T-cell (primary cell): ENCODE data around the gene JAZF1. TPM values are rescaled to one million over a fixed set of nuclear protein-coding genes. Genes with fewer than 3 reads are reported as not detected.

ENCODE experiments used
- ATAC-seq, 4 experiments: fragments of 200-7000 bp in 3 of 4; fragments of 150-1000 bp in 1 of 4; cut with Tn5 transposase; replicated peaks in 1 of 4; 1 replicate in 3 of 4; 2 replicates in 1 of 4; pipeline ENCODE4 v1.10.0; 2021; ENCODE audit warnings: moderate library complexity in 3 of 4, mild to moderate bottlenecking in 2 of 4, moderate number of reproducible peaks in 1 of 4
- CTCF ChIA-PET, 2 donors: fragments of 300-600 bp; sonication (Branson Sonifier 250); formaldehyde crosslinking; loops; one replicate each; lab custom pipeline; 2022; ENCODE audit warnings: antibody characterized with exemption in 2 of 2; lab: Charles Lee
- POLR2A ChIA-PET, 2 donors: fragments of 300-600 bp; sonication (Branson Sonifier 250); formaldehyde crosslinking; loops; one replicate each; lab custom pipeline; 2022; ENCODE audit warnings: antibody characterized with exemption in 2 of 2; lab: Charles Lee
- DNase-seq, 35 experiments: peaks; one replicate each; pipeline versions ENCODE4 v3.0.0 to v3.0.0-alpha.2; 2013 to 2023
- H3K27ac ChIP-seq: one replicate; pipeline ENCODE4 v1.5.1; 2013; ENCODE audit warnings: low read length
- H3K27me3 ChIP-seq, 2 experiments: replicated peaks in 1 of 2; 1 replicate in 1 of 2; 2 replicates in 1 of 2; pipeline versions ENCODE4 v1.6.1 to v1.7.0; 2013; ENCODE audit warnings: low read length in 1 of 2, mixed read lengths in 1 of 2; ENCODE audit not compliant: control insufficient read depth in 2 of 2, insufficient read depth in 2 of 2; ENCODE audit errors: extremely low read depth in 1 of 2
- H3K36me3 ChIP-seq, 2 donors: 1 replicate in 1 of 2; 2 replicates in 1 of 2; pipeline versions ENCODE4 v1.6.1 to v1.7.0; 2013; ENCODE audit warnings: low read length in 1 of 2; ENCODE audit not compliant: control insufficient read depth in 2 of 2, insufficient read depth in 1 of 2; ENCODE audit errors: extremely low read depth in 1 of 2
- H3K4me1 ChIP-seq, 2 experiments: 1 replicate in 1 of 2; 2 replicates in 1 of 2; pipeline versions ENCODE4 v1.6.1 to v1.7.0; 2013; ENCODE audit warnings: low read length in 2 of 2, mixed read lengths in 1 of 2; ENCODE audit not compliant: insufficient read depth in 2 of 2, control insufficient read depth in 1 of 2; ENCODE audit errors: extremely low read depth in 1 of 2
- H3K4me3 ChIP-seq, 2 donors: 1 replicate in 1 of 2; 2 replicates in 1 of 2; pipeline versions ENCODE4 v1.5.1 to v1.7.0; 2013; ENCODE audit warnings: mild to moderate bottlenecking in 2 of 2, low read length in 1 of 2, moderate library complexity in 1 of 2; ENCODE audit not compliant: control insufficient read depth in 1 of 2; ENCODE audit errors: extremely low read depth in 1 of 2
- H3K9me3 ChIP-seq: 2 replicates; pipeline ENCODE4 v1.7.0; 2013
- H3K27ac Mint-ChIP-seq, 2 donors: one replicate each; pipeline ENCODE4 v1.8.0; 2020 to 2021; ENCODE audit warnings: mild to moderate bottlenecking in 2 of 2, mixed read lengths in 2 of 2
- H3K27me3 Mint-ChIP-seq, 2 donors: one replicate each; pipeline ENCODE4 v1.8.0; 2021 to 2022; ENCODE audit warnings: mixed read lengths in 2 of 2
- H3K36me3 Mint-ChIP-seq: one replicate; pipeline ENCODE4 v1.8.0; 2021; ENCODE audit warnings: mixed read lengths
- H3K4me1 Mint-ChIP-seq, 3 donors: one replicate each; pipeline ENCODE4 v1.8.0; 2020 to 2022; ENCODE audit warnings: mixed read lengths in 3 of 3, mild to moderate bottlenecking in 1 of 3
- H3K4me3 Mint-ChIP-seq, 3 donors: one replicate each; pipeline ENCODE4 v1.8.0; 2020 to 2022; ENCODE audit warnings: mild to moderate bottlenecking in 3 of 3, mixed read lengths in 3 of 3, moderate library complexity in 3 of 3
- H3K9me3 Mint-ChIP-seq, 3 donors: one replicate each; pipeline ENCODE4 v1.8.0; 2020 to 2022; ENCODE audit warnings: mixed read lengths in 3 of 3
- WGBS: methylation state at CpG from one replicate; pipeline ENCODE4 v1.1.5; 2013; ENCODE audit warnings: missing lambda C conversion rate; ENCODE audit not compliant: insufficient coverage; 5-methylcytosine and 5-hydroxymethylcytosine counted together
- total RNA-seq, 35 experiments: library from RNA in 6 of 35; stranded (reverse) in 6 of 35; fragments of 120-200 nt in 1 of 35; gene quantifications; one replicate each; pipeline versions ENCODE4 v1.2.1 to v1.2.4 and lab custom pipeline; 2013 to 2026

JAZF1 gene
- total RNA-seq, 5 donors from 2014 or later (not counting 1 experiment from before 2014, with no cell fraction given): 9.6 to 22.1 (median 15.9) TPM

DNA sequence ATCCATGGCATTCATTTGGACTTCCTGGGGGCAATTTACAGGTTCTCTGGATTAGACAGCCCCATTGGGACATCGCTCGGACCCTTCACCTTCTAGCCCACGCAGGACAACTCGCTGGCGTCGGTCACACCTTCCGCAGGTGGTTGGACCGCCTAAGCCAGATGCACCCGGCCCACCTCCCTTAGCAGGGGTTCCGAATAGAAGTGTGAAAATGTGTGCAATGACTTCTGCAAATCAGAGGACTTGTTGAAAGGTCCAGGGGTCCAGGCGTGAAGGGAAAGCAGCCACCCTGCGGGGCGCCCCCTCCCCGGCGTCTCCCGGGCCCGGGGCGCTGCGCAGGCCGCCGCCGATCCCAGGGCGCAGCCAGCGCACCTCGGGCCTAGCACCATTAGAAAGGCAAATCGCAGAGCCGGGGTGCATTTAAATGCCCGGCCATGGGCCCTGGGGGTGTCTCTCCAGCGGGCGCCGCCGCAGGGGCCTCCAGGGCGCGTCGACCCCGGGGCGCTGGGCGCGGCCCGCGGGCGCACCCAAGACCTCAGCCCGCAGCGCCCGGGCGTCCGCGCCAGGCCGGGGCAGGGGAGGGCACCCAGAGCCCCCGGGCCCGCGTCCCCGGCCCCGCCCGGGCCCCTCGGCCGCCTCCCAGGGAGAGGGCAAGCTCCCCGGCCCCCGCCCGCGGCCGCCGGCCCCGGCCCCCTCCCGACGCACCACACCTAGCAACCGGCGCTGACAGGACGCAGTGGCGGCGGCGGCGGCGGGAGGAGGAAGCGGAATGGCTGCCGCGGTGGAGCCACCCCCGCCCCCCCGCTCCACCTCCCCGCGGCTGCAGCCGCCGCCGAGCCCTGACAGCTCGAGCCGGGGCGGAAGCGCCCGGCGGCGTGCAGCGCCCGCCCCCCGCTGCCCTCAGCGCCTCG lies 1.2 kb downstream of the JAZF1 start:
- ATAC-seq (peak; percentile 84 to 86 (median 84)), DNase-seq (peak; percentile 45 to 85 (median 67))
- POLR2A ChIA-PET: interaction anchor here in 1 of 2 donors (0.6 to 1.0 kb wide), 2 partner anchors 11 to 57 kb away, joined by 4 read pairs; no protein-coding TSS in a partner anchor
- Mint-ChIP-seq H3K27me3 (no peaks in the 10 kb centered on the region), H3K4me3 (peak overlapping the region; percentile 70 to 79 (median 78)), H3K4me1 (peaks cover 12 to 52% (median 16%) of the 10 kb centered on the region in 3 donors), H3K27ac (peak overlapping the region; percentile 58 to 78), H3K9me3 (no peaks in the 10 kb centered on the region), H3K36me3 (no peaks in the 10 kb centered on the region)
- Histone ChIP-seq H3K9me3 (no peaks in the 10 kb centered on the region), H3K36me3 (no peaks in the 10 kb centered on the region), H3K4me1 (peaks cover 2 to 17% of the 10 kb centered on the region in 2 experiments), H3K27ac (peak overlapping the region; percentile 45), H3K4me3 (peak overlapping the region; percentile 37 to 39), H3K27me3 (no peaks in the 10 kb centered on the region)
- CTCF ChIA-PET: no interaction called here
- WGBS: 3% methylated on average over 81 of the region's 96 CpGs

DNA sequence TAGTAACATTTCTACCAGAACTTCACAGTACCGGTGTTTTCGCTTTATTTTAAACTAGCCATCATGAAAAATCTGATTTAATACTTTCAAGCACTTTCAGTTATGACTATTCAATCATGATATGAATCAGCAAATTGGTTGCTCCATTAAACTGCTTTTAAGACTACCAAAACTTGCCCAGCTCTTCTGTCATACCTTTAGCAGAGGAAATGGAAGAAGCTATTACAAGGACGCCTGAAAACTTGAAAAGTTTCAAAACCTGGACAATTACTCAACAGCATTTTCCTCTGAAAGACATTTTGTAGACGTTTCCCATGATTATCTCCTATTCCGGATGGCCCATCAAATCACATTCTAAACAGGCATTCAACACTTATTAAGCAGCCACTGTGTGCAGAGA lies 2.0 kb downstream of the JAZF1 start:
- H3K27me3 Mint-ChIP-seq: no peaks in the 10 kb centered on the region
- POLR2A ChIA-PET: interaction anchor here in 1 of 2 donors (1.0 kb wide), 1 partner anchor 11 kb away, joined by 4 read pairs; no protein-coding TSS in a partner anchor
- H3K9me3 Mint-ChIP-seq: no peaks in the 10 kb centered on the region

DNA sequence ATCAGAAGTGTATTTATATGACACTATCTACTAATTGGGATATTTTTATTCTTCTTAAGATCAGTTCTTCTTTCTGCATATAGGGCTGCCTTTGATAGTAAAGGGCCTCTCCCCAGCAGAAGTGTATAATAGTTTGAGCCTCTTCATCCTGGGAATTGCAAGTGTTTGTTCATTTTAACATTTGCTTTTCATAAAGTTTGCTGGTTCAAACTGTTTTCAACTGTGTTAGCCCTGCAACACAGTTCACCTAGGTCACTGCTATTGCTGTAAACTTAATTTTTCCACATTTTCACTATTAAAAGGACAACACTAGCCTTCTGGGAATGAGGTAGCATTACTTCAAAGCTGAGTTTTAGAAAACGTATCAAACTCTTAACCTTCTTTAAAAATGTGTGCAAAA lies 2.8 kb downstream of the JAZF1 start:
- H3K27me3 Mint-ChIP-seq: no peaks in the 10 kb centered on the region
- Histone ChIP-seq H3K27me3 (no peaks in the 10 kb centered on the region), H3K4me3 (no peak overlapping the region), H3K36me3 (no peaks in the 10 kb centered on the region), H3K4me1 (peaks cover 2 to 17% of the 10 kb centered on the region in 2 experiments), H3K27ac (no peak overlapping the region), H3K9me3 (no peaks in the 10 kb centered on the region)
- H3K4me3 Mint-ChIP-seq: no peak overlapping the region
- peaks cover 12 to 56% (median 19%) of the 10 kb centered on the region in 3 donors for H3K4me1 Mint-ChIP-seq
- no peaks in the 10 kb centered on the region for H3K36me3 Mint-ChIP-seq
- ATAC-seq (no peak), DNase-seq (no peak)
- H3K27ac Mint-ChIP-seq: peak overlapping the region; percentile 20 to 36
- no CpG with 5 or more reads among the region's 1 CpG for WGBS
- ChIA-PET CTCF (no interaction called here), POLR2A (no interaction called here)
- no peaks in the 10 kb centered on the region for H3K9me3 Mint-ChIP-seq

More for the DNA sequence above, 2.0 kb downstream of the JAZF1 start:
- WGBS: 69% methylated on average over 3 of the region's 5 CpGs
- Histone ChIP-seq H3K4me3 (no peak overlapping the region), H3K4me1 (peaks cover 2 to 17% of the 10 kb centered on the region in 2 experiments), H3K27ac (peak overlapping the region; percentile 45), H3K27me3 (no peaks in the 10 kb centered on the region), H3K9me3 (no peaks in the 10 kb centered on the region), H3K36me3 (no peaks in the 10 kb centered on the region)
- DNase-seq (no peak), ATAC-seq (no peak)
- Mint-ChIP-seq H3K27ac (peak overlapping the region; percentile 58 to 78), H3K4me3 (peak overlapping the region; percentile 70 to 79 (median 78)), H3K36me3 (no peaks in the 10 kb centered on the region), H3K4me1 (peaks cover 12 to 57% (median 19%) of the 10 kb centered on the region in 3 donors)
- CTCF ChIA-PET: no interaction called here

DNA sequence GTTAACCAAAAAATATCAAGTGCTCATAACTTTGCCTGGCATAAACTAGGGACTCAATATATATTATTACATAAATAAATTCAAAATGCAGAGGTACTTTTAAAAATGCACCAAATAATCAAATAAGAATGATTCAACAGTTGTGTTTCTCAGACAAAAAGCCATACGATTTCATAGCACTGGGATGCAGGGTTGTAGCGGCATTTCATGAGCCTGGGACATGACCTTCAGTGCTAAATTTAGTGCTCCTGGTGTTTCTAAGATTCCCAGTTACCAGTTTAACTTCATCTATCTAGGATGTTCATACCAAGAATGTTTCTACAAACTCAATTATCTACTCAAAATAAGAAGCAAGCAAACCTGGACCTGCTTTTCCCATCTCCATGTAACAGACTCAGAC lies 4.0 kb downstream of the JAZF1 start:
- WGBS: 100% methylated on average over 1 of the region's 2 CpGs
- Mint-ChIP-seq H3K36me3 (no peaks in the 10 kb centered on the region), H3K9me3 (no peaks in the 10 kb centered on the region), H3K27me3 (no peaks in the 10 kb centered on the region), H3K4me3 (no peak overlapping the region), H3K27ac (peak overlapping the region; percentile 1 to 81), H3K4me1 (peaks cover 12 to 49% (median 19%) of the 10 kb centered on the region in 3 donors)
- H3K27ac ChIP-seq: no peak overlapping the region
- H3K36me3 ChIP-seq: no peaks in the 10 kb centered on the region
- H3K27me3 ChIP-seq: no peaks in the 10 kb centered on the region
- ChIA-PET CTCF (no interaction called here), POLR2A (no interaction called here)
- DNase-seq (no peak), ATAC-seq (no peak)
- H3K4me1 ChIP-seq: peaks cover 2 to 15% of the 10 kb centered on the region in 2 experiments
- H3K9me3 ChIP-seq: no peaks in the 10 kb centered on the region
- no peak overlapping the region for H3K4me3 ChIP-seq

DNA sequence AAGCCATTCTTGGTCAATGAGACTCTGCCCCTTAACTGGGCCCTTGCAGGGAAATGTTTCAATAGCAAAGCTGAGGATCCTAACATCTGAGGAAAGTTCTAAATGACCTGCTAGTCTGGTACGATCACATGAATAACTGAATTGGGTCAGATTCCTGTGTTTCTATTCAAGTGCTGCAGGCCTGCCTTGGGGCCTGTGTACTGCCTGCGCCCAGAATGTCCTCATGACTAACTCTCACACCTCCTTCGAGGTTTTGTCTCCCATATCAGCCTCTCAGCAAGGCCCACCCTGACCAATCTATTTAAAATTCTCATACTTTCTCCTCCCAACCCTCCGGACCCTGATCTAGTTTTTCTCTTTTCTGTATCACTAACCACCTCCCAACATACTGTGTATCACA lies 4.4 kb downstream of the JAZF1 start:
- Histone ChIP-seq H3K4me1 (peaks cover 2 to 15% of the 10 kb centered on the region in 2 experiments), H3K4me3 (no peak overlapping the region), H3K36me3 (no peaks in the 10 kb centered on the region), H3K9me3 (no peaks in the 10 kb centered on the region), H3K27me3 (no peaks in the 10 kb centered on the region), H3K27ac (no peak overlapping the region)
- ATAC-seq (no peak), DNase-seq (no peak)
- Mint-ChIP-seq H3K4me1 (peaks cover 12 to 48% (median 17%) of the 10 kb centered on the region in 3 donors), H3K27me3 (no peaks in the 10 kb centered on the region), H3K9me3 (no peaks in the 10 kb centered on the region), H3K36me3 (no peaks in the 10 kb centered on the region), H3K27ac (peak overlapping the region; percentile 1 to 78), H3K4me3 (no peak overlapping the region)
- ChIA-PET POLR2A (no interaction called here), CTCF (no interaction called here)
- 89% methylated on average over 4 of the region's 4 CpGs for WGBS

DNA sequence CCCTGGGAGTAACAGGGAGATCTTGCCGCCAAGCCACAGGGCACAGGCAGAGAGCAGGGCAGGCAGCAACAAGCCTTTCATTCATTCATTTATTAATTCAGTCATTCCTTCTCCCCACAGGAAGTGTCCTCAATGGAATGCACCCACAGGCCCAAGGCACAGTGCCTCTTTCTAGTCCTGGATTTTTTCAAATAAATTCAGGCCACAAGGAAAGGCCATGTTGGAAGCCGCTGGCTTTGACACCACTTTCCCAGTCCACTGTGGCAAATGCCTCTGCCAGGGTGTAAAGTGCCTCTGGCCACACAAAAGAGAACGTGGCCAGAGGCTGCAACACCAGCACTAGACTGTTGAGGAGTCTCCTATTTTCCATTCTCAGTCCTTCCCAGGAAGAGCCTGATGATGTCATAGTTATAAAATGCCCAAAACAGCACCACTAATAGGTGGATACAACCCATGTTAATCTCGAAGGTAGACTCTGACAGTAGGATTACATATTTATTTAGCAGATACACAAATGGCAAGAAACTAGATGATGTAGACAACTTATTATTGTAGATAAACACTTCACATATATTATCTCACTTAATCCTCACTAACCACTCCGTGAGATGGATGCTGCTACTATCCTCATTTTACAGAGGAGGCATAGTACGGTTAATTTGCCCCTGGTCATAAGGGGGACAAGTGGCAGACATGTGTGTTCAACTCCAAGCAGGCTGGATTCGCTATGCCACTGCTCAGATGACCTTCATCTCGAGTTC lies 5.5 kb downstream of the JAZF1 start:
- Histone ChIP-seq H3K9me3 (no peaks in the 10 kb centered on the region), H3K4me3 (no peak overlapping the region), H3K27ac (no peak overlapping the region), H3K4me1 (peaks cover 2 to 11% of the 10 kb centered on the region in 2 experiments), H3K27me3 (no peaks in the 10 kb centered on the region), H3K36me3 (no peaks in the 10 kb centered on the region)
- POLR2A ChIA-PET: no interaction called here
- Mint-ChIP-seq H3K36me3 (peaks cover 4% of the 10 kb centered on the region), H3K27me3 (no peaks in the 10 kb centered on the region), H3K9me3 (no peaks in the 10 kb centered on the region), H3K4me3 (no peak overlapping the region), H3K4me1 (peaks cover 6 to 51% (median 14%) of the 10 kb centered on the region in 3 donors), H3K27ac (no peak overlapping the region)
- ATAC-seq (no peak), DNase-seq (no peak)
- 92% methylated on average over 5 of the region's 8 CpGs for WGBS
- CTCF ChIA-PET: no interaction called here
